Mesenchymal stem cell (in vitro differentiated cells and primary cell): Measurements from ENCODE around the gene CPNE5.

Experiments used
- DNase-seq: peaks from one replicate; pipeline ENCODE4 v3.0.0-alpha.2; 2013
- H2AFZ ChIP-seq: one replicate; pipeline ENCODE4 v1.6.1; 2013; ENCODE audit warnings: low read depth, mild to moderate bottlenecking, control low read depth, inconsistent platforms, low read length, moderate library complexity
- H2AK5ac ChIP-seq: 2 replicates; pipeline ENCODE4 v1.6.1; 2013; ENCODE audit warnings: low read length, moderate library complexity, mild to moderate bottlenecking, inconsistent platforms; ENCODE audit not compliant: severe bottlenecking
- H2BK120ac ChIP-seq: one replicate; pipeline ENCODE4 v1.6.1; 2013; ENCODE audit warnings: low read depth, mild to moderate bottlenecking, inconsistent platforms, low read length, moderate library complexity
- H2BK12ac ChIP-seq, 2 experiments: one replicate each; pipeline ENCODE4 v1.6.1; 2013; ENCODE audit warnings: inconsistent platforms in 2 of 2, low read length in 2 of 2, mild to moderate bottlenecking in 2 of 2, moderate library complexity in 2 of 2, control low read depth in 1 of 2
- H2BK15ac ChIP-seq: one replicate; pipeline ENCODE4 v1.6.1; 2013; ENCODE audit warnings: mild to moderate bottlenecking, low read depth, inconsistent platforms; ENCODE audit not compliant: poor library complexity, severe bottlenecking
- H2BK5ac ChIP-seq: 2 replicates; pipeline ENCODE4 v1.6.1; 2013; ENCODE audit warnings: low read depth, mild to moderate bottlenecking, low read length, control low read depth, inconsistent platforms; ENCODE audit not compliant: poor library complexity, severe bottlenecking
- H3K14ac ChIP-seq, 2 experiments: one replicate each; pipeline ENCODE4 v1.6.1; 2013; ENCODE audit warnings: inconsistent platforms in 2 of 2, low read length in 2 of 2, control low read depth in 1 of 2, mild to moderate bottlenecking in 1 of 2, moderate library complexity in 1 of 2
- H3K18ac ChIP-seq, 2 experiments: one replicate each; pipeline ENCODE4 v1.6.1; 2013; ENCODE audit warnings: inconsistent platforms in 2 of 2, low read length in 2 of 2, control low read depth in 1 of 2, low read depth in 1 of 2, mild to moderate bottlenecking in 1 of 2
- H3K23ac ChIP-seq, 2 experiments: one replicate each; pipeline ENCODE4 v1.6.1; 2013; ENCODE audit warnings: inconsistent platforms in 2 of 2, low read length in 2 of 2, mild to moderate bottlenecking in 2 of 2, moderate library complexity in 2 of 2, control low read depth in 1 of 2
- H3K27ac ChIP-seq: 2 replicates; pipeline ENCODE4 v1.5.1; 2013; ENCODE audit warnings: mild to moderate bottlenecking, moderate library complexity, low read length, control low read depth, inconsistent platforms; ENCODE audit not compliant: poor library complexity, severe bottlenecking
- H3K27me3 ChIP-seq, 2 experiments: 2 replicates each; pipeline versions ENCODE4 v1.6.1 to v1.7.0; 2013; ENCODE audit warnings: low read length in 2 of 2, mild to moderate bottlenecking in 2 of 2, moderate library complexity in 2 of 2, control low read depth in 1 of 2, inconsistent platforms in 1 of 2; ENCODE audit not compliant: control insufficient read depth in 1 of 2, insufficient read depth in 1 of 2
- H3K36me3 ChIP-seq, 2 experiments: 2 replicates each; pipeline versions ENCODE4 v1.6.1 to v1.7.0; 2013; ENCODE audit warnings: low read length in 2 of 2, control low read depth in 1 of 2, inconsistent platforms in 1 of 2, low read depth in 1 of 2, mild to moderate bottlenecking in 1 of 2; ENCODE audit not compliant: insufficient read depth in 2 of 2, control insufficient read depth in 1 of 2
- H3K4ac ChIP-seq, 2 experiments: one replicate each; pipeline ENCODE4 v1.6.1; 2013; ENCODE audit warnings: inconsistent platforms in 2 of 2, low read length in 2 of 2, mild to moderate bottlenecking in 2 of 2, moderate library complexity in 2 of 2, control low read depth in 1 of 2, low read depth in 1 of 2
- H3K4me1 ChIP-seq: 2 replicates; pipeline ENCODE4 v1.6.1; 2013; ENCODE audit warnings: low read depth, low read length, control low read depth; ENCODE audit not compliant: control insufficient read depth, insufficient read depth
- H3K4me2 ChIP-seq: 2 replicates; pipeline ENCODE4 v1.6.1; 2013; ENCODE audit warnings: low read length, mild to moderate bottlenecking, inconsistent platforms; ENCODE audit not compliant: poor library complexity, severe bottlenecking
- H3K4me3 ChIP-seq, 2 experiments: 2 replicates each; pipeline versions ENCODE4 v1.5.1 to v1.7.0; 2013; ENCODE audit warnings: low read length in 2 of 2, mild to moderate bottlenecking in 2 of 2, control low read depth in 1 of 2, low read depth in 1 of 2; ENCODE audit not compliant: insufficient read depth in 1 of 2
- H3K79me1 ChIP-seq: replicated peaks from 2 replicates; pipeline ENCODE4 v1.6.1; 2013; ENCODE audit warnings: mild to moderate bottlenecking, control low read depth, low read length, inconsistent platforms; ENCODE audit not compliant: poor library complexity, severe bottlenecking
- H3K9ac ChIP-seq: 2 replicates; pipeline ENCODE4 v1.7.0; 2013; ENCODE audit warnings: mild to moderate bottlenecking, low read length, moderate library complexity
- H3K9me3 ChIP-seq: 2 replicates; pipeline ENCODE4 v1.7.0; 2013; ENCODE audit warnings: mild to moderate bottlenecking, low read length; ENCODE audit not compliant: control insufficient read depth
- H4K8ac ChIP-seq: one replicate; pipeline ENCODE4 v1.6.1; 2013; ENCODE audit warnings: inconsistent platforms, mild to moderate bottlenecking, low read length, moderate library complexity
- H4K91ac ChIP-seq: one replicate; pipeline ENCODE4 v1.6.1; 2013; ENCODE audit warnings: mild to moderate bottlenecking, low read length, inconsistent platforms
- WGBS: methylation state at CpG from one replicate; pipeline ENCODE4 v1.1.7; 2013; ENCODE audit warnings: mixed read lengths; 5-methylcytosine and 5-hydroxymethylcytosine counted together

The CPNE5 gene

DNA sequence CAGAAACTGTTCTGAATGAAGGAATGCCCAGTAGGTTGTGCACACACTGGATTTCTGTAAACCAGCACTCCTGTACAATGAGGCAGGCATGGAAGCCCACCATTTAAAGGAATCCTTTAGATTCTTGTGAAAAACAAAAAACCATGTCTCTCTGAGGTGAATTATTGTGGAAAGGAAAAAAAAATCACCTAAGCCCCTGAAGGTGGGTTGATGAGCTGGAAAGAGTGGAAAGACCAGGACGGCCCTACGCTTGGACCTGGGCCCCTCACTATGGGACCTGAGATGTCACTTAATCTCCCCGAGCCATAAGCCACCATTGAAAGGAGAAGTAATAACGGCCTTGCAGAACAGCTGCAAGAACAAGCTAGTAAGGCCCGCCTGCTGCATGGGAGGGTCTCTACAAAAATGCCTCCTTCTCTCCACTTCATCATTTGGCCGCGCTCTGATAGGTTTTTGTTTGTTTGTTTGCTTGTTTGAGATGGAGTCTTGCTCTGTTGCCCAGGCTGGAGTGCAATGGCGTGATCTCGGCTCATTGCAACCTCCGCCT is 72.8 kb downstream of the CPNE5 start:
- no peak overlapping the region for H2BK12ac ChIP-seq
- H2AK5ac ChIP-seq: no peak overlapping the region
- no peak for DNase-seq
- no peak overlapping the region for H2BK15ac ChIP-seq
- H2BK120ac ChIP-seq: no peak overlapping the region
- H3K27me3 ChIP-seq: peaks cover 5 to 23% of the 10 kb centered on the region in 2 experiments
- 88% methylated on average over 4 of the region's 10 CpGs for WGBS
- peaks cover 10% of the 10 kb centered on the region for H3K4me1 ChIP-seq
- H3K4me3 ChIP-seq: no peak overlapping the region
- H3K4ac ChIP-seq: no peak overlapping the region
- no peaks in the 10 kb centered on the region for H3K36me3 ChIP-seq
- no peaks in the 10 kb centered on the region for H3K79me1 ChIP-seq
- no peak overlapping the region for H4K8ac ChIP-seq
- H4K91ac ChIP-seq: no peak overlapping the region
- no peaks in the 10 kb centered on the region for H3K9me3 ChIP-seq
- H3K27ac ChIP-seq: no peak overlapping the region
- H2AFZ ChIP-seq: no peak overlapping the region
- H3K14ac ChIP-seq: no peak overlapping the region
- H3K4me2 ChIP-seq: no peak overlapping the region
- H3K18ac ChIP-seq: no peak overlapping the region
- H2BK5ac ChIP-seq: no peak overlapping the region
- no peak overlapping the region for H3K23ac ChIP-seq
- H3K9ac ChIP-seq: no peak overlapping the region

DNA sequence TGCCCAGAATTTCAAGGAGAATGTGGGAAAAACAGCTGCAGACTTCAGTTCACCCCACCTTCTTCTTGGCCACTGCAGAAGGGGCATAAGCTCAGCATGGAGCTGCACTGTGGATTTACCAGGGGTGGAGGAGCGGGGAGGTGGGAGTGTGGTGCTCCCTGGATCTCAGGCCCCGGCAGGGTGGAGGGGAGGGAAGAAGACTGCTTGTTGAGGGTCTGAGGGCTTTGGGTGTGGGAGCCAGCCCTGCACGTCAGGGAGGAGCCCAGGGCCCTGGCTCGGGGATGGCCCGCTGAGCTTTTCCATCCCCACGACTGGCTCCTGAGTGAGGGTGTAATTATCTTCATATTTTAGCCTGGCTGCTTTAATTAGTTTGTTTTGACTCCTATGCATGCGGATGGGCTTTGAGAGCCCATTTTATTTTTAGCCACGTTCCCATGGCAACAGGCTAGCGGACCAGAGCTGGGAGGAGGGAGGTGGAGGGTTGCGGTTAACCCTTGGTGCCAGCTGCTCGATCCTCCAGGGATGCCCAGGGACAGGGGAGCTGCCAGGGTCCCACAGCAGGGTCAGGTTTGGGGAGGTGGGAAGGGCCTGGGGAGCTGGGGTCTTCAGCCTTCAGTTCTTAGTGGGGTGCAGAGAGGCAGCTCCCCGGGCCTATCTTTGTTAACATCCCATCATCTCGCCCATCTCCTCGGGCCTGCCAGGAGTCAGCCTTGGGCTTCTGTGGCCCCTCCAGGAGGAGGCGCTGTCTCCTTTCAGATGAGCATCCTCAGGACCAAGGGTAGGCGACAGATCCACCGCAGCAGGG is 73.4 kb downstream of the CPNE5 start:
- Histone ChIP-seq H2BK12ac (no peak overlapping the region), H3K27ac (no peak overlapping the region), H3K79me1 (no peaks in the 10 kb centered on the region), H3K9ac (no peak overlapping the region), H3K9me3 (no peaks in the 10 kb centered on the region), H3K4me1 (peaks cover 10% of the 10 kb centered on the region), H3K27me3 (peaks cover 5 to 30% of the 10 kb centered on the region in 2 experiments), H2AFZ (no peak overlapping the region), H3K14ac (no peak overlapping the region), H3K18ac (no peak overlapping the region), H2BK15ac (no peak overlapping the region), H3K4me3 (no peak overlapping the region), H2BK5ac (no peak overlapping the region), H2AK5ac (no peak overlapping the region), H2BK120ac (no peak overlapping the region), H3K4me2 (no peak overlapping the region), H3K23ac (no peak overlapping the region), H3K36me3 (no peaks in the 10 kb centered on the region), H4K91ac (no peak overlapping the region), H4K8ac (no peak overlapping the region), H3K4ac (no peak overlapping the region)
- peak; percentile 84 for DNase-seq
- WGBS: 38% methylated on average over 17 of the region's 17 CpGs

DNA sequence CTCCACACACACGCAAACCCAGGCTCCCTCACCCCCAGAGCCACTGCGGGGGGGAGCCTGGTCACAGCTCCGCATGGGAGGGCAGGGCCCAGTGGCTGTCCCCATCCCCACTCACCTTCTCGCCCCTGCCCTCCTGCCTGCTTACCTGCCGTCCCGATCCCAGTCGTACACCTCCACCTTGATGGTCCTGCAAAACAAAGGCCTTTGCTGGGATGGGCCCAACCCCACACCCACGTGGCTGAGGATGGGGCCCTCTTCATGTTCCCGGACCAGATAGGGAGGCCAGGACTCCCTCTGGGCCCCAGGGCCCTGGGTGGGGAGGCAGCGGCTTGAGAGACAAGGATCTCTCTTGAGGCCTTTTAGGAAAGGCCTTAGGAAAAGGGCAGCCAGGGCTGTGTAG is 74.1 kb downstream of the CPNE5 start:
- no peak overlapping the region for H3K23ac ChIP-seq
- no peaks in the 10 kb centered on the region for H3K79me1 ChIP-seq
- H3K27me3 ChIP-seq: peaks cover 8 to 36% of the 10 kb centered on the region in 2 experiments
- H4K8ac ChIP-seq: no peak overlapping the region
- H3K27ac ChIP-seq: no peak overlapping the region
- no peak overlapping the region for H3K9ac ChIP-seq
- H3K4me2 ChIP-seq: no peak overlapping the region
- H3K14ac ChIP-seq: no peak overlapping the region
- no peak overlapping the region for H2BK12ac ChIP-seq
- H2BK5ac ChIP-seq: no peak overlapping the region
- WGBS: 77% methylated on average over 10 of the region's 10 CpGs
- peak overlapping the region; percentile 9 for H4K91ac ChIP-seq
- H3K18ac ChIP-seq: no peak overlapping the region
- H2BK120ac ChIP-seq: peak overlapping the region; percentile 21
- peaks cover 10% of the 10 kb centered on the region for H3K4me1 ChIP-seq
- no peak overlapping the region for H2AK5ac ChIP-seq
- DNase-seq: no peak
- no peaks in the 10 kb centered on the region for H3K36me3 ChIP-seq
- H3K4ac ChIP-seq: no peak overlapping the region
- H3K9me3 ChIP-seq: no peaks in the 10 kb centered on the region
- no peak overlapping the region for H3K4me3 ChIP-seq
- H2AFZ ChIP-seq: no peak overlapping the region
- H2BK15ac ChIP-seq: no peak overlapping the region

DNA sequence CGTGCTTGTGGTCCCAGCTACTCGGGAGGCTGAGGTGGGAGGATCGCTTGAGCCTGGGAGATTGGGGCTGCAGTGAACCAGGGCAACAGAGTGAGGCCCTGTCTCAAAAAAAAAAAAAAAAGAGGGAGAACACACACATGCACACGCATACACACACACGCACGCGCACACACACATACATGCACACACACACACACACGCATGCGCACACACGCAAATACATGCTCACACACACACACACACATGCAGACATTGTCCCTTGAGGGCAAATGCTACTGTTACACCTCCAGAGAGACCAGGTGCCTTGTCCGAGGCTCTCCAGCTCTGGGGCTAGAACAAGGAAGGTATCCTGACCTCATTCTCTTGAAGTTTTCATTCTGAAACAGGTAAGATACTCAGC is 77.1 kb downstream of the CPNE5 start:
- Histone ChIP-seq H2BK5ac (no peak overlapping the region), H3K23ac (no peak overlapping the region), H2BK15ac (no peak overlapping the region), H3K4me3 (no peak overlapping the region), H3K4me1 (peaks cover 2% of the 10 kb centered on the region), H3K27ac (no peak overlapping the region), H3K4me2 (no peak overlapping the region), H4K8ac (no peak overlapping the region), H3K14ac (peak overlapping the region in 1 of 2 experiments; percentile 58), H3K18ac (no peak overlapping the region), H3K9me3 (no peaks in the 10 kb centered on the region), H3K4ac (no peak overlapping the region), H3K36me3 (no peaks in the 10 kb centered on the region), H3K27me3 (peaks cover 12 to 34% of the 10 kb centered on the region in 2 experiments), H2BK120ac (no peak overlapping the region), H3K79me1 (no peaks in the 10 kb centered on the region), H3K9ac (no peak overlapping the region), H2AK5ac (no peak overlapping the region), H2BK12ac (no peak overlapping the region), H4K91ac (no peak overlapping the region), H2AFZ (no peak overlapping the region)
- DNase-seq: no peak
- WGBS: 98% methylated on average over 11 of the region's 11 CpGs
